Prostate gland (tissue), 2 donors: ENCODE measurements around the gene PSMB5.

ENCODE experiments used
- POLR2AphosphoS5 ChIP-seq: sonication (generic); formaldehyde crosslinking; IDR thresholded peaks from one replicate; pipeline ENCODE4 v1.6.1; 2017; ENCODE audit warnings: antibody characterized with exemption
- TF ChIP-seq, protein P1 (sequence below), 4 experiments: fragments of 200-600 bp in 2 of 4; fragments of 450-650 bp in 2 of 4; sonication (generic) in 2 of 4; IDR thresholded peaks; 1 replicate in 3 of 4; 2 replicates in 1 of 4; pipeline ENCODE4 v1.5.1; 2016 to 2019; ENCODE audit warnings: antibody characterized with exemption in 4 of 4, mild to moderate bottlenecking in 2 of 4, moderate library complexity in 2 of 4

DNA sequence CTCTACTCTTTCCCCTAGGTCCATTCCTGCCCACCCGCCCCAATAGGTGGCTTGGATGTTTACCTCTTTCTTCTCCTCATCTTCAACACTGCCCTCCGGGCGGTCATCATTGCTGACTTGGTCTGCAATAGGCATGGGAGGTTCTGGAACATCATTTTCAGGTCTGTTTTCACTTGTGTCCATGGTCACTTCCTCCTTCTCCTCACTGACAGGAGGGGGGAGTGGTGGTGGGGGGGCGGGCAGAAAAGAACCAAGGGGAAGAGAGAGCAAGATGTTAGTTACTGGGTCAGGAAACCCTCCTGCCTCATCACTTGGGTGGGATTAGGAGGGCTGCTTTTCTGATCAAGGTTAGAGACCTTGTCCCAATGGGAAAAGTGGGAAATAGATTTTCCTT lies 34.7 kb upstream of the PSMB5 start:
- TF ChIP-seq, protein P1, sequence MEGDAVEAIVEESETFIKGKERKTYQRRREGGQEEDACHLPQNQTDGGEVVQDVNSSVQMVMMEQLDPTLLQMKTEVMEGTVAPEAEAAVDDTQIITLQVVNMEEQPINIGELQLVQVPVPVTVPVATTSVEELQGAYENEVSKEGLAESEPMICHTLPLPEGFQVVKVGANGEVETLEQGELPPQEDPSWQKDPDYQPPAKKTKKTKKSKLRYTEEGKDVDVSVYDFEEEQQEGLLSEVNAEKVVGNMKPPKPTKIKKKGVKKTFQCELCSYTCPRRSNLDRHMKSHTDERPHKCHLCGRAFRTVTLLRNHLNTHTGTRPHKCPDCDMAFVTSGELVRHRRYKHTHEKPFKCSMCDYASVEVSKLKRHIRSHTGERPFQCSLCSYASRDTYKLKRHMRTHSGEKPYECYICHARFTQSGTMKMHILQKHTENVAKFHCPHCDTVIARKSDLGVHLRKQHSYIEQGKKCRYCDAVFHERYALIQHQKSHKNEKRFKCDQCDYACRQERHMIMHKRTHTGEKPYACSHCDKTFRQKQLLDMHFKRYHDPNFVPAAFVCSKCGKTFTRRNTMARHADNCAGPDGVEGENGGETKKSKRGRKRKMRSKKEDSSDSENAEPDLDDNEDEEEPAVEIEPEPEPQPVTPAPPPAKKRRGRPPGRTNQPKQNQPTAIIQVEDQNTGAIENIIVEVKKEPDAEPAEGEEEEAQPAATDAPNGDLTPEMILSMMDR (IDR thresholded peaks at IDR 0.05), result no peak
- no peak for TF ChIP-seq POLR2AphosphoS5
